ENCODE results near the gene GRHL1. TPM values are rescaled to one million over a fixed set of nuclear protein-coding genes. Genes with fewer than 3 reads are reported as not detected.

The GRHL1 gene
- polyA plus RNA-seq, 1 of the 3 experiments (the other 2 are of a cell fraction), result 1.0 TPM

DNA sequence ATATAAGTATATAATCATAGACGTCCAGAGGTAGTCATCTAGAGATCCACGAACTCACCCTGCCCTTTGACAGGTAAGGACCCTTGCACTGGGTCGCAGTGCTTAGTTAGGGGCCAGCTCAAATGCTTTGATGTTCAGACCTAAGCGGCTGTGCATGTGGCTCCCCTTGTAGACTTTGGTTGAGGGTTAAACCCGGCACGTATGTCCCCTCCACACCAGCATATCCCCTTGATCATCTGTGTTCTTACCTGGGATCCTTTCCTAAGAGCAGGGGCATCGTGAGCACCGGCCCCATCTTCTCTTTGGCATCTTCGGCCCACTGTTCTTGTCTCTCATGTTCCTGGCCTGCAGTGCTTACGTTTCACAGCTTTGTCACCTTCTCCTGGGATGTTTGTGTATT lies 31.4 kb downstream of the GRHL1 start:
- Histone ChIP-seq H3K27ac (ENCODE audit: low read depth in 2 of 2, low read length in 1 of 2) (peak overlapping the region; percentile 50 to 74; a peak in 3 of 4 replicates), H3K4me1 (ENCODE audit: control insufficient read depth in 1 of 2, insufficient read depth in 2 of 2, low read depth in 1 of 2, low read length in 1 of 2) (peaks cover 18 to 22% of the 10 kb centered on the region in 2 experiments), H3K36me3 (replicated peaks in 1 of 2; ENCODE audit: control insufficient read depth in 1 of 2, insufficient read depth in 2 of 2, low read length in 1 of 2) (no peaks in the 10 kb centered on the region)

More for the DNA sequence above, 31.4 kb downstream of the GRHL1 start:
- H3K4me2 ChIP-seq, result peak overlapping the region; percentile 54; the same call in 1 of the 2 replicates
- ChIA-PET POLR2A (no interaction called here), CTCF (interaction anchor here (0.8 to 10.8 kb wide), 22 partner anchors 8 to 187 kb away, joined by 3 to 357 read pairs (median 27); partner anchors contain the start of gene KLF11)
- no peak overlapping the region for H2AFZ ChIP-seq (ENCODE audit: low read depth)
- H3K4me3 ChIP-seq (ENCODE audit: low read depth in 2 of 2, low read length in 1 of 2), result no peak overlapping the region
- no peaks in the 10 kb centered on the region for H3K9me3 ChIP-seq
- 93% methylated on average over 10 of the region's 10 CpGs for WGBS (ENCODE audit: low lambda C conversion rate)
- H3K27me3 ChIP-seq (ENCODE audit: insufficient read depth), result no peaks in the 10 kb centered on the region
- peaks cover 31% of the 10 kb centered on the region for H3F3A ChIP-seq (replicated peaks; ENCODE audit: insufficient read depth)
- DNase-seq, result no peak
- H3K79me2 ChIP-seq (ENCODE audit: insufficient read depth), result no peaks in the 10 kb centered on the region
- no peak overlapping the region for H3K9ac ChIP-seq
- H3K9me2 ChIP-seq, result no peaks in the 10 kb centered on the region
- TF ChIP-seq FOXM1 (IDR thresholded peaks at IDR 0.05; ENCODE audit: low read depth) (no peak), MXI1 (IDR thresholded peaks at IDR 0.05; ENCODE audit: low read depth, low read length) (no peak), RFX5 (IDR thresholded peaks at IDR 0.05; ENCODE audit: low read length) (no peak), YY1 (IDR thresholded peaks at IDR 0.05; ENCODE audit: low read depth) (no peak), CHD2 (IDR thresholded peaks at IDR 0.05; ENCODE audit: low read length, partially characterized antibody) (no peak), TEAD4 (IDR thresholded peaks at IDR 0.05; ENCODE audit: borderline replicate concordance, insufficient read depth) (no peak), RCOR1 (IDR thresholded peaks at IDR 0.05; ENCODE audit: low read length) (no peak), RAD21 (IDR thresholded peaks at IDR 0.05; ENCODE audit: low read length) (no peak), NFIC (IDR thresholded peaks at IDR 0.05; ENCODE audit: borderline replicate concordance) (no peak), RXRA (IDR thresholded peaks at IDR 0.05; ENCODE audit: borderline replicate concordance, low read depth) (no peak), POLR2AphosphoS5 (IDR thresholded peaks at IDR 0.05; ENCODE audit: low read depth, low read length) (no peak), GATA2 (CRISPR knock-in tag; IDR thresholded peaks at IDR 0.05) (no peak), SMC3 (IDR thresholded peaks at IDR 0.05; ENCODE audit: low read depth, low read length) (no peak), FOXJ3 (CRISPR knock-in tag; IDR thresholded peaks at IDR 0.05) (no peak), ELF1 (IDR thresholded peaks at IDR 0.05) (no peak), MEF2A (IDR thresholded peaks at IDR 0.05; ENCODE audit: borderline replicate concordance, low read depth) (no peak)
- TF ChIP-seq, protein P1, sequence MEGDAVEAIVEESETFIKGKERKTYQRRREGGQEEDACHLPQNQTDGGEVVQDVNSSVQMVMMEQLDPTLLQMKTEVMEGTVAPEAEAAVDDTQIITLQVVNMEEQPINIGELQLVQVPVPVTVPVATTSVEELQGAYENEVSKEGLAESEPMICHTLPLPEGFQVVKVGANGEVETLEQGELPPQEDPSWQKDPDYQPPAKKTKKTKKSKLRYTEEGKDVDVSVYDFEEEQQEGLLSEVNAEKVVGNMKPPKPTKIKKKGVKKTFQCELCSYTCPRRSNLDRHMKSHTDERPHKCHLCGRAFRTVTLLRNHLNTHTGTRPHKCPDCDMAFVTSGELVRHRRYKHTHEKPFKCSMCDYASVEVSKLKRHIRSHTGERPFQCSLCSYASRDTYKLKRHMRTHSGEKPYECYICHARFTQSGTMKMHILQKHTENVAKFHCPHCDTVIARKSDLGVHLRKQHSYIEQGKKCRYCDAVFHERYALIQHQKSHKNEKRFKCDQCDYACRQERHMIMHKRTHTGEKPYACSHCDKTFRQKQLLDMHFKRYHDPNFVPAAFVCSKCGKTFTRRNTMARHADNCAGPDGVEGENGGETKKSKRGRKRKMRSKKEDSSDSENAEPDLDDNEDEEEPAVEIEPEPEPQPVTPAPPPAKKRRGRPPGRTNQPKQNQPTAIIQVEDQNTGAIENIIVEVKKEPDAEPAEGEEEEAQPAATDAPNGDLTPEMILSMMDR (IDR thresholded peaks at IDR 0.05), result no peak
- TF ChIP-seq, protein P2, sequence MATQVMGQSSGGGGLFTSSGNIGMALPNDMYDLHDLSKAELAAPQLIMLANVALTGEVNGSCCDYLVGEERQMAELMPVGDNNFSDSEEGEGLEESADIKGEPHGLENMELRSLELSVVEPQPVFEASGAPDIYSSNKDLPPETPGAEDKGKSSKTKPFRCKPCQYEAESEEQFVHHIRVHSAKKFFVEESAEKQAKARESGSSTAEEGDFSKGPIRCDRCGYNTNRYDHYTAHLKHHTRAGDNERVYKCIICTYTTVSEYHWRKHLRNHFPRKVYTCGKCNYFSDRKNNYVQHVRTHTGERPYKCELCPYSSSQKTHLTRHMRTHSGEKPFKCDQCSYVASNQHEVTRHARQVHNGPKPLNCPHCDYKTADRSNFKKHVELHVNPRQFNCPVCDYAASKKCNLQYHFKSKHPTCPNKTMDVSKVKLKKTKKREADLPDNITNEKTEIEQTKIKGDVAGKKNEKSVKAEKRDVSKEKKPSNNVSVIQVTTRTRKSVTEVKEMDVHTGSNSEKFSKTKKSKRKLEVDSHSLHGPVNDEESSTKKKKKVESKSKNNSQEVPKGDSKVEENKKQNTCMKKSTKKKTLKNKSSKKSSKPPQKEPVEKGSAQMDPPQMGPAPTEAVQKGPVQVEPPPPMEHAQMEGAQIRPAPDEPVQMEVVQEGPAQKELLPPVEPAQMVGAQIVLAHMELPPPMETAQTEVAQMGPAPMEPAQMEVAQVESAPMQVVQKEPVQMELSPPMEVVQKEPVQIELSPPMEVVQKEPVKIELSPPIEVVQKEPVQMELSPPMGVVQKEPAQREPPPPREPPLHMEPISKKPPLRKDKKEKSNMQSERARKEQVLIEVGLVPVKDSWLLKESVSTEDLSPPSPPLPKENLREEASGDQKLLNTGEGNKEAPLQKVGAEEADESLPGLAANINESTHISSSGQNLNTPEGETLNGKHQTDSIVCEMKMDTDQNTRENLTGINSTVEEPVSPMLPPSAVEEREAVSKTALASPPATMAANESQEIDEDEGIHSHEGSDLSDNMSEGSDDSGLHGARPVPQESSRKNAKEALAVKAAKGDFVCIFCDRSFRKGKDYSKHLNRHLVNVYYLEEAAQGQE (IDR thresholded peaks at IDR 0.05; ENCODE audit: low read depth, low read length), result no peak
- TF ChIP-seq, protein P3, sequence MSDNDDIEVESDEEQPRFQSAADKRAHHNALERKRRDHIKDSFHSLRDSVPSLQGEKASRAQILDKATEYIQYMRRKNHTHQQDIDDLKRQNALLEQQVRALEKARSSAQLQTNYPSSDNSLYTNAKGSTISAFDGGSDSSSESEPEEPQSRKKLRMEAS (IDR thresholded peaks at IDR 0.05; ENCODE audit: low read depth), result no peak
- H4K20me1 ChIP-seq (ENCODE audit: insufficient read depth), result no peaks in the 10 kb centered on the region

All from SK-N-SH (cell line).